HG02623 (cell line): ENCODE results near the gene HECTD2.
"Not testable (repeated sequence)": the region's sequence is repeated elsewhere in the genome, so short reads cannot be mapped to it uniquely, and the experiment has no call there.

Experiments used
- ATAC-seq: cut with Tn5 transposase; IDR thresholded peaks from one replicate; pipeline ENCODE4 v1.9.1; 2021; ENCODE audit warnings: moderate library complexity; ENCODE audit not compliant: unreplicated experiment

Gene HECTD2, protein sequence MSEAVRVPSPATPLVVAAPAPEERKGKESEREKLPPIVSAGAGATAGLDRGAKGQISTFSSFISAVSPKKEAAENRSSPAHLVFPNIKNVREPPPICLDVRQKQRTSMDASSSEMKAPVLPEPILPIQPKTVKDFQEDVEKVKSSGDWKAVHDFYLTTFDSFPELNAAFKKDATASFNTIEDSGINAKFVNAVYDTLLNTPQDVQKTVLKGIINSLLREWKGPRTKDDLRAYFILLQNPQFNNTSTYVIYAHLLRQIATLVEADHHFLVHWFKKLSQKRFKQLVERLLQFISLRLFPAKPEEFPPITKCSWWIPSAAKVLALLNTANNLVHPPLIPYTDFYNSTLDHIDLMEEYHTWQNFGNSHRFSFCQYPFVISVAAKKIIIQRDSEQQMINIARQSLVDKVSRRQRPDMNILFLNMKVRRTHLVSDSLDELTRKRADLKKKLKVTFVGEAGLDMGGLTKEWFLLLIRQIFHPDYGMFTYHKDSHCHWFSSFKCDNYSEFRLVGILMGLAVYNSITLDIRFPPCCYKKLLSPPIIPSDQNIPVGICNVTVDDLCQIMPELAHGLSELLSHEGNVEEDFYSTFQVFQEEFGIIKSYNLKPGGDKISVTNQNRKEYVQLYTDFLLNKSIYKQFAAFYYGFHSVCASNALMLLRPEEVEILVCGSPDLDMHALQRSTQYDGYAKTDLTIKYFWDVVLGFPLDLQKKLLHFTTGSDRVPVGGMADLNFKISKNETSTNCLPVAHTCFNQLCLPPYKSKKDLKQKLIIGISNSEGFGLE

DNA sequence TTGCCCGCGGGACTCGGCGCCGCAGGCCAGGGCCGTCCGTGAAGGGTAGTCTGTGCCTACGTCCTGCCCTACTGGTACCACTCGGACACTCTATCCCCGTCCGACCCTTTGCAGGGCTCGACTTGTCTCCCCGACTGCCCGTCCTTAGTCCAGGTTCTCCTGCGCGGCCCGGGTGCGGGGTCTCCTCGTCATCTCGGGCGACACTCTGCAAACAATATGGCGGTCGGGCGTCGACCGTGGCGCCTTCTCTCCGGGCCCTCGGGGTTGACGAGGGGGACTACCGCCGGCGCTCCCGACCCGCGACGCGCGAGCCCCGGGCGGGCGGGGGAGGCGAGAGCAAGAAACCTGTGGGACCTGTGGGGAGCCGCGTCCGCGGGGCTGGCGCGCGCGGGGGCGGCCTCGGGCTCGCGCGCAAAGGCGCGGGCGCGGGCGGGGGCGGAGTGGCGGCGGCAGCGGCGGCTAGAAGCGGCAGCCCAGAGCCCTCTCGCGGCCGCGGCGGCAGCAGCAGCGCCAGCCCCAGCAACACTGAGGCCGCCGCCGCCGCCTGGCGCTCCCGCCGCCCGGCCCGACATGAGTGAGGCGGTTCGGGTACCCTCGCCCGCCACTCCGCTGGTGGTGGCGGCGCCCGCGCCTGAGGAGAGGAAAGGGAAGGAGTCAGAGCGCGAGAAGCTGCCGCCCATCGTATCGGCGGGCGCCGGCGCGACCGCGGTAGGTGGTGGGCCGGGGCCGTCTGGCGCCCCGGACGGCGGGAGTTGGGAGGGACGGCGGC is at the start of gene HECTD2:
Gene HECTD2 (plus strand): TSS at position 476 of the 769 bp plus-strand sequence. CDS start 95 bp downstream, at position 571.
- ATAC-seq, result peak; percentile 82

DNA sequence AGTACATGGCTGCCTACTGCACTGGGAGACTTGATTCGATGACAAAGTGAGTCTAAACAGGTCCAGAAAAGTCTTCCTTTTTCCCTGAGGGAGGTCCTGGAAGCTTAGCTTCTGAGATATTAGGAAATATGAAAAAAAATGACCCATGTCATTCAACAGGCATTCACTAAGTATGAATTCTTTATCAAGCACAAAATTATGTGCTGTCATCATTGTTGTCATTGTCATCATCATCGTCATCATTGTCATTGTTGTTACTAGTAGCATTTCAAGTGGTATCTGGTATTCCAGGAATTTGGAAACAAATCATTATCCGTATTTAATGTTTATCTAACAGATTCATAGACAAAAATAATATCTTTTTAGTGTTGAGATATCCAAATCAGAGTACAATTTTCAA is 49.7 kb upstream of the HECTD2 start:
- no peak for ATAC-seq

DNA sequence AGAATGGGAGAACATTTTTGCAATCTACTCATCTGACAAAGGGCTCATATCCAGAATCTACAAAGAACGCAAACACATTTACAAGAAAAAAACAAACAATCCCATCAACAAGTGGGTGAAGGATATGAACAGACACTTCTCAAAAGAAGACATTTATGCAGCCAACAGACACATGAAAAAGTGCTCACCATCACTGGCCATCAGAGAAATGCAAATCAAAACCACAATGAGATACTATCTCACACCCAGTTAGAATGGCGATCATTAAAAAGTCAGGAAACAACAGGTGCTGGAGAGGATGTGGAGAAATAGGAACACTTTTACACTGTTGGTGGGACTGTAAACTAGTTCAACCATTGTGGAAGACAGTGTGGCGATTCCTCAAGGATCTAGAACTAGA is 44.6 kb upstream of the HECTD2 start:
- ATAC-seq, result not testable (repeated sequence)

DNA sequence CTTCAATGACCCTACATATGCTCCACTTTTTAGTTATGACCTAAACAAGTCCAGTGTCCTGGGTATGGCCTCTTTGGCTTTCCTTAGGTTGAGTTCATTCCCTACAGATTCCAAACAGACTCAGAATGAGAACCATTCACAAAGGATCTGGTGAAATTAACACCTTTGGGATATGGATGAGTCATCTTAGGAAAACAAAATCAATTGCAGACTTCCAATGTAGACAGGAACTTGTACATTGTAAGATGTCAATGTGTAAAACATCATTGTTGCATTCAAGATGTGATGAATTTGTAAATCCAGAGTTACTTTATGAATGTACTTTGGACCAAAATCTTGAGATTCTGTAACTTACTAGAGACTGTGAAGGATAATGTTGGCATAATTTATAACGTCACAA is 43.4 kb upstream of the HECTD2 start:
- ATAC-seq, result no peak

DNA sequence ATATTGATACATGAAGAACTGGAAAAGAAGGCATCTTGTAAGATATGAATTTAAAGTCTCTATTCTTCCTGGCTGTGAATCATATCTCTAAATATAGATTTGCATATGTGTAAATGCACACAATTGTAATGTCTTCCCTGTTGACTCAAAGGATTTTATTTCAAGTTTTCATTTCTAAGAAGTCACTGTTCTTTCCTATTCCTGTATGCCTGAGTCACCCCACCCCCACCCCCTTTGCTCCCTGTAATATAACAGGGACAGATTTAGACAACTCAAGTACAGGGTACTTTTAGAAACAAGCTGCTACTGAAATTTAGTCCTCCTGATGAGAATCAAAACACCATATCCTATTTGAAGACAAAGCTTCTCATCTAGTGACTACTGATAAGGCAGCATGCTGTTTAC is 43.0 kb upstream of the HECTD2 start:
- ATAC-seq, result no peak

DNA sequence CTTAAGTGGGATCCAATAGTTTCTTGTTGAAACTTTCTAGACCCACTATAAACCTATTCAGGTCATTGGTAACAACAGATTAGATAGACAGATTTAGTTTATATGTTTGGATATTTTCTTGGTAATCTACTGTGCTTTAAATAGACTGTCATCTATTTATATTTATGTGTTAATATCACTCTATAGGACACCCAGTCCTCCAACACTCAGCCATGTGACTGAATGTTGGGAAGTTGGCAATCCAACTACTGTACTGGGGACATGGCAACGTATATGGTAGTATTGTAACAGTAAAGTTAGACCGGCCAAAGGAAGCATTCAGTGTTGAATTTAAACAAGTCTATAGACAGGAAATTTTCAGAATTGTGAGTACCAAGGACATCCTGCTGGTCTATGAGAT is 42.6 kb upstream of the HECTD2 start:
- ATAC-seq, result no peak

DNA sequence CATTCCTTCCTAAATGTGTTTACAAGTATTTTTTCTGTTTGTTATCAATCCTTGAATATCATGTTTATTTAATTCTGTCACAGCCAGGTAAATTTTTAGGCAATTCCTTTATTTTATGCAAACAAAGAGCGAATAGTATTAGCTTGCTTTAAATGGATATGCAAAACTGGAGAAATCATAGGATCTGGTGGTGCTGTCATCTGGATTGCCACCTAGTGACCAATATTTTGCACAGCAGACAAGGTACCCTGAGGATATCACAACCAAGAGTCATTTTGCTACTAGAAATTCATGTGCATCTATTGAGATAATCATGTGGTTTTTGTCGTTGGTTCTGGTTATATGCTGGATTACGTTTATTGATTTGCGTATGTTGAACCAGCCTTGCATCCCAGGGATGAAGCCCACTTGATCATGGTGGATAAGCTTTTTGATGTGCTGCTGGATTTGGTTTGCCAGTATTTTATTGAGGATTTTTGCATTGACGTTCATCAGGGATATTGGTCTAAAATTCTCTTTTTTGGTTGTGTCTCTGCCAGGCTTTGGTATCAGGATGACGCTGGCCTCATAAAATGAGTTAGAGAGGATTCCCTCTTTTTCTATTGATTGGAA is 40.1 kb upstream of the HECTD2 start:
- not testable (repeated sequence) for ATAC-seq

DNA sequence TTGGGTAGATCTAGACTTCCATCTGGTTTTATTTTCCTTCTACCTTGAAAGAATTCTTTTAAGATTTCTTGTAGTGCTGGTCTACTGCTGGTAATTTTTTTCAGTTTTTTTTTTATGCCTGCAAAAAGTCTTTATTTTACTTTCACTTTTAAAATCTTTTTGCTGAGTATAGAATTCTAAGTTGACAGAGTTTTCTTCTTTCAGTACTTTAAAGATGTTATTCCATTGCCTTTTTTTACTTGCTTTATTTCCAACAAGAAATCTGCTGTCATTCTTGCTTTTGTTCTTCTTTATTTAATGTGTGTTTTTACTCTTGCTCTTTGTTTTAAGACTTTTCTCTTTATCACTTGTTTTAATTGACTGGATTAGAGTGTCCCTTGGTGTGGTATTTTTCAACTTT is 36.1 kb upstream of the HECTD2 start:
- ATAC-seq, result no peak

DNA sequence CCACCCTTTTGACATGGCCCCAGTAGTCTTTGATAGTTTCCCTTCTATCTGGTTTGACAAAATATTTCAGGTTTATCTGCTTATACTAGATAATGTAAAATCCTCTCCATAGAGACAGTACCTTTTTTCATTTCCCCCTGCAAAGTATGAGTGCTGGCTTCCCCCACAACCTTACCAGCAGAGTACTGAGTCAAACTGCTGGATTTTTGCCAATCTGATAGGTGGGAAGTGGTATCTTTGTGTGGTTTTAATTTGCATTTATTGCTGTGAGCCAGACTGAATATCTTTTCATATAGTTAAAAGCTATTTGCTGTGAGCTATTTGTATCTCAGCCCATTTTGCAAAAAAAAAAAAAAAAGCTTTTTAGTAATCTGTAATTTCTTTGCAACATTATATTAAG is 32.1 kb upstream of the HECTD2 start:
- no peak for ATAC-seq

DNA sequence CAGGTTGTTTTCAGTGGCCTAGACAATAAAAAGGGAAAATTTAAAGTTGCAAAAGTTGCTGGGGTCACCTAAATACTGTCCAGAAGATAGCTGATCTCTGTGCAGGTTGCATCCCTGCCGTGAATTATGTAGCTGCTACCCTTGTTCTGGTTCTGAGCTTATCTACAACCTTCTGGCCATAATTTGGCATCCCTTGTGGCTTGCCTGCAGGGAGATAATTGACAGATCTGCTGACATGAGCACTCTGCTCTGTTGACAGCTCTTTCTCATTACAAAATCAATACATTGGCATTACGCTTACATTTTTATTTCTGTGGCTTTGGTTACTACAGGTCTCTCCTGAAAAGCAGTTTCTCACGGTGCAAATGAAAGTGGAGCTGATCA is 29.3 kb upstream of the HECTD2 start:
- no peak for ATAC-seq

DNA sequence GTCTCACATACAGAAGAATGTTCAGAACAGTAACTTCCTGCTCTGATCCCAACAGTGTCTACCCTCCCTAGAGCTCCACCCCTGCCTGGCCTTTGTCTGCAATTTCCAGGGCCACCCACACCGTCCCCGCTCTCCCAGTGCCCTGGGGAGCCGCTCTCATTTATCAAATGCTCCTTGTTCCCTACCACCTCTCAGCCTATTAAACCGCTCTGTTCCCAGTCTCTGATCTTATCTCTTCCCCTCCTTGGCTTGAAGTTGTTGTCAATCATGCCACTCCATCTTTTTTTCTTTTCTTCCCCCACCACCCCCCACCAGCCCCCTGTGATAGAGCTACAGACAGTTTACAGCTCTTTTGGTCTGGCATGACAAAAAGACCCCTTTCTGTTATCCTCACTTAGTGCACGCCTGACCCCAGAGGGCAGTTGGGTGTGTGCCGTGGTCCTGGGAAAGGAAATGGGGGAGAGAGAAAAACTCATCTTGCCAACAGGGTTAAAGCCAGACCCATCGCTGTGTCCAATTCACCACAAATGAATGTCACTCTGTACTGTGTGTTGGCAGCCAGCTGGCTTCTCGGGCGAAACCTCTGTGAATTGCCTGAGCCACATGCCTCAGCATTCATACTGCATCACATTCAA is 28.8 kb upstream of the HECTD2 start:
- ATAC-seq, result no peak

DNA sequence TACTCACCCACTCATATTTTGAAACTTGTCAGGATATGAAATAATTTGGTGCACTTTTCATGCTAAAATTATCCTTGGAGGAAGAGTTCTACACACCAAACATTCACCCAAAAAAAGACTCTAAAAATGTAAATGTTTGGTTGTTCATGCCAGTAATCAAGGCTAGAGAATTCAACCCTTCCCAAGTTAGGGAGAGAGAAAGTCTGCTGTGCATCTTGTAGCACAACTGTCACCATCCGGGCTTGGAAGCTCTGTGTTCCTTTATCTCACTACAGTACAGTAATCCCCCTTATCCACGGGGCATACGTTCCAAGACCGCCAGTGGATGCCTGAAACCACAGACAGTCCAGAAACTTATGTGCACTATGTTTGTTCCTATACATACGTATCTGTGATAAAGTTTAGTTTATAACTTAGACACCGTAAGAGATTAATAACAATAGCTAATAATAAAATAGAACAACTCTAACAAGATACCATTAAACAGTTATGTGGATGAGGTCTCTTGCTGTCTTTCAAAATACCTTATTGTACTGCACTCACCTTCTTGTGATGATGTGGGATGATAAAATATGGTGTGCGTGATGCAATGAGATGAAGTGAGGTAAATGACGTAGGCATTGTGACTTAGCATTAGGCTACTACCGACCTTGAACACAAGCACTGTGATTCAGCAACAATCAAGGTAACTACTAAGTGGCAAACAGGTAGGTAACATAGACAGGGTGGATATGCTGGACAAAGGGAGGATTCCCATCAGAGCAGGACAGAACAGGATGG is 24.6 kb upstream of the HECTD2 start:
- no peak for ATAC-seq

DNA sequence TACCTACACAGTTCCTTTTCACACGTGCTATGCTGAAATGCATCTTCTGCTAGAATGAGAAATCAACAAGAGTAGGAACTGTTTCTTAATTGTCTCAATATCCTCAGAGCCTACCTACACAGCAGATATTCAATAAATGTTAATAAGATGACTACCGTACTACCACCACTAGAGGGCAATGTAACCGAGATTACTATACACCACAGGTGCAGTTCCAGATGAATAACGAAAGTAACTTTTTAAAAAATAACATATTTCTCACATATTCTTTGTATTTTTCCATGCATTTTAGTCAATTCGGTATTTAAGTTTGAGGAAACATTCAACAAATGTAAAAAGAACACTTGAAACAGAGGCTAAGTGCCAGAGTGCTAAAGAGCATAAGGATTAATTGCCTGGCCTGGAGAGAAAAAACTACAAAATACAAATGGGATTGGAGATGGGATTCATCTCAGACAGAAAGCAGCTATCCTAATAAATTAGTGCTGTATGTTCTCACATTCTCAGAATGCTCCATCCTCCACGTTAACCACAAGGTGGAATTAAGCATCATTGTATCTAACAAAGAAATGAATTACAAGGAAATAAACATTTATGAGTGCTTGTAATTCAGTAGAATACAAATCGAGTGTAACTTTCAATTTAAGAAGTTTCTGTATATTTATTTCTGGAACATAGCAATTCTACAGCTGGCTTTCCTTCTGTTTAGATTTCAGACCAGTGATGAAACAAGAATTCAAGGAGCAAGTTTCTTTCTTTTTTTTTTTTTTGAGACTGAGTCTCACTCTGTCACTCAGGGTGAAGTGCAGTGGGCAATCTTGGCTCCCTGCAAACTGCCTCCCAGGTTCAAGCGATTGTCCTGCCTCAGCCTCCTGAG is 20.3 kb upstream of the HECTD2 start:
- ATAC-seq, result peak; percentile 86

DNA sequence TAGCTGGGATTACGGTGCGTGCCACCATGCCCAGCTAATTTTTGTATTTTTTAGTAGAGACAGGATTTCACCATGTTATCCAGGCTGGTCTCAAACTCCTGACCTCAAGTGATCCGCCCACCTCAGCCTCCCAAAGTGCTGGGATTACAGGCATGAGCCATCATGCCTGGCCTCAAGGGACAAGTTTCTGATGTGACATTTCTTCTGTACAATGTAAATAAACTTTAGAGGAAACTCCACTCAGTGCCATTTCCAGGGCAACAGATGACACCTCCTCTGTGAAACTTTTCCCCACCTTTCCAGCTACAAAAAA is 19.7 kb upstream of the HECTD2 start:
- not testable (repeated sequence) for ATAC-seq

DNA sequence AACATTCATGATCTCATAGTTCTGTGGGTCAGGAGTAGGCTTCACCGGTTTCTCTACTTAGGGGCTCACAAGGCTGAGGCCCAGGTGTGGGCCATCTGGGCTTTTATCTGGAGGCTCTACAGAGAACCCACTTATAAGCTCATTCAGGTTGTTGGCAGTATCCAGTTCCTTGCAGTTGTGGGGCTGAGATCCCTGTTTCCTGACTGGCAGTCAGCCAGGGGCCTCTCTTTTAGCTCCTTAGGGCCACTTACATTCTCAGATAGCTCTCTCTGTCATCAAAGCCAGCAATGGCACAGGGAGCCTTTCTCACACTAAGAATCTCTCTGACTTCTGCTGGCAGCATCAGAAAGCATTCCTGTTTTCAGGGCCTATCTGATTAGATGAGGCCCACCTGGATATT is 18.2 kb upstream of the HECTD2 start:
- no peak for ATAC-seq

DNA sequence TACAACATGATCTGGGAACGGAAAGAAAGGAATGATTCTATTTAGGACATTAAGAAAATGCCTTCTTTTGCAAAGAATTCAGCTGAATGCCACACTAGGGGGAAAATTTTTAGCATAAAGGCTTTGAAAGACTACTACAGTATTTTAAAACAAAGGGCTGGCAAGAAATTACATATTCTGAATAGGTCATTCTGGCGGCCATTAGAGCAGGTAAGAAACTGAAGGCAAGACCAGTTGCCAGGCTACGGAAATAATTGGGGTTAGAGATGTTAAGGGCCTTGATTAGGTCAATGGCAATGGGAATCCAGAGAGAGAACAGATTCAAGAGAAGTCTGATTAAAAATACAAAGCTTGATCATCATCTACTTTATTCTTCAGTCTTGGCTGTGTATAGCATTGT is 3.8 kb upstream of the HECTD2 start:
- no peak for ATAC-seq

DNA sequence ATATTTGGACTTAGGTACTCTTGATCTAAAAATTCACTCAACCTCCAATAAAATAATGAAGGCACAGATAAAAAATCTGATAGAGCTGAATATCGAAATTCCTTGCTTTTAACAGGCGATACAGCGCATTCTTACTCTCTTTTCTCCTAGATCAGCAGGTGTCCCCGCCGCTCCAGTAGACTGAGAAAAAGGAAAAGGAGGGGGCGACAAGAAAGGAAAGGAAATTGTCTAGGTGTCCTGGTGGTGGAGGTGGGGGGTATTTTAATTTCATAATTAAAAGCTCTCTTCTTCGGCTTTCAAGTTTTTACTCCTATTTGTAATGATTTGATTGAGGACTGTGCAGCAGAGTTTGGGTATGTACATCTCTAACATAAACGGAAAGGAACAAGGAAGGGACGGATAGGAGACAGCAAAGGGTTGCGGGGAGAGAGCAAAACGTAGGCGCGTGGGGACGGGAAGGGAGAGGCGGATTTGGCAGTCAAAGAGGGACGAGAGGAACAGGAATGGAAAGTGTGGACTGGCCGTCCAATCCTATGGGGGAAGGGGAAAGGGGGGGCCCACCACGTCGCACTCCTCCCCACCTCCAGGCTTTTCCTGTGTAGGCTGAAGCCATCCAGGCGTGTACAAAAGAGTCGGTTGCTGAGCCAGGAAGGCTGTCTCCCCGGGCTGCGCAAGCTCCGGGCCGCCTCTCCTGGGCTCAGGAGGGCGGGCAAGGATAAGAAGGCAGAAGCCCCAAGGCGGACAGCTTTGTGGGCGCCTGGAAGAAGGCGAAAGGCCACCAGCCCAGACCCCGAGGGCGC is 875 bp upstream of the HECTD2 start:
- peak; percentile 27 for ATAC-seq

DNA sequence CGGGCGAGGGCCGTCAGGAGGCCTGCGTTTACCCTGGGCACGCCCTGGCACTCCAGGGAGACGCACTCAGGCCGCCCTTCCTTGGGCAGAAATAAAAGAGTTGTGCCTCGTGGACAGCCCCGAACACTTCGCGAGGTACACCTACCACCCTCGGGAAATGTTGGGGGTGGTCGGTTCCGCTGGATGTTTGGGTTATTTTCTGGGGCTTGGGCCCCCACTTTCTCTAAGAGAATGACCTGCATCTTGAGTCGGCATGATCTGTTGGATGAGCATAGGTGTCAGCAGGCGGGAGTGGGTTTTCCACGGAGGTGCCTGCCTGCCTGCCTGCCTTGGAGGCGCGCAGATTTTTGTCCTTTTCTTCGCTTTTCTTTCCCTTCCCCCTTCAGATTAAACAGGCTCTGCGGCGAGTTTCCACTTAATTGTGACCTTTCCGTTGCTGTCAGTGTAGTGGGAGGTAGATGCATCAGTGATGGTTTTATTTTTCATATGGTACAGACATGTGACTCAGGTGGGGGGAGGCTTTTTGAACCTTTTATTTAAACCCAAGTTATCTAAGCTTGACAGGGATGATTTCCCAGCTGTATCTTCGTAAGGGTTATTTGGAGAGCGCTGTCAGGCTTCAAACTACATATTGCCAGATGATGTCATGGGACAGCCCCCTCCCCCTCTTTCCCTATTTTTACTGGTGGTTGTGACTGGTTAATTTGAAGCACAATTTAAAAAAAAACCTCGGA is 661 bp downstream of the HECTD2 start:
- no peak for ATAC-seq
